GM12891 (cell line): ENCODE measurements around the gene KDM4B.
A peak's percentile ranks its signal among the peaks of the same experiment; 100 is the strongest.
"Not testable (repeated sequence)": the region's sequence is repeated elsewhere in the genome, so short reads cannot be mapped to it uniquely, and the experiment has no call there.

ENCODE experiments used
- DNase-seq: peaks from one replicate; pipeline ENCODE4 v3.0.0; 2011; ENCODE audit warnings: low spot score; ENCODE audit not compliant: insufficient read length
- FAIRE-seq: peaks from 2 replicates; lab custom pipeline; 2011; peaks lifted over from hg19 to GRCh38; lab: Jason Lieb, UNC
- PAX5 ChIP-seq: IDR thresholded peaks from 2 replicates; pipeline ENCODE4 v1.6.1; 2011; ENCODE audit warnings: low read length, moderate library complexity, mild to moderate bottlenecking; ENCODE audit not compliant: insufficient read depth, severe bottlenecking
- POLR2A ChIP-seq: IDR thresholded peaks from 2 replicates; pipeline ENCODE4 v1.6.1; 2011; ENCODE audit warnings: low read depth, low read length, control low read depth
- POLR2AphosphoS5 ChIP-seq: IDR thresholded peaks from 2 replicates; pipeline ENCODE4 v1.6.1; 2011; ENCODE audit warnings: low read depth, low read length, control low read depth
- POU2F2 ChIP-seq: IDR thresholded peaks from 2 replicates; pipeline ENCODE4 v1.6.1; 2011; ENCODE audit warnings: low read depth, mild to moderate bottlenecking, control low read depth, low read length, moderate library complexity
- SPI1 ChIP-seq: IDR thresholded peaks from 2 replicates; pipeline ENCODE4 v1.6.1; 2011; ENCODE audit warnings: low read depth, low read length, control low read depth
- TAF1 ChIP-seq: IDR thresholded peaks from 2 replicates; pipeline ENCODE4 v1.6.1; 2011; ENCODE audit warnings: low read depth, low read length, control low read depth

KDM4B gene

DNA sequence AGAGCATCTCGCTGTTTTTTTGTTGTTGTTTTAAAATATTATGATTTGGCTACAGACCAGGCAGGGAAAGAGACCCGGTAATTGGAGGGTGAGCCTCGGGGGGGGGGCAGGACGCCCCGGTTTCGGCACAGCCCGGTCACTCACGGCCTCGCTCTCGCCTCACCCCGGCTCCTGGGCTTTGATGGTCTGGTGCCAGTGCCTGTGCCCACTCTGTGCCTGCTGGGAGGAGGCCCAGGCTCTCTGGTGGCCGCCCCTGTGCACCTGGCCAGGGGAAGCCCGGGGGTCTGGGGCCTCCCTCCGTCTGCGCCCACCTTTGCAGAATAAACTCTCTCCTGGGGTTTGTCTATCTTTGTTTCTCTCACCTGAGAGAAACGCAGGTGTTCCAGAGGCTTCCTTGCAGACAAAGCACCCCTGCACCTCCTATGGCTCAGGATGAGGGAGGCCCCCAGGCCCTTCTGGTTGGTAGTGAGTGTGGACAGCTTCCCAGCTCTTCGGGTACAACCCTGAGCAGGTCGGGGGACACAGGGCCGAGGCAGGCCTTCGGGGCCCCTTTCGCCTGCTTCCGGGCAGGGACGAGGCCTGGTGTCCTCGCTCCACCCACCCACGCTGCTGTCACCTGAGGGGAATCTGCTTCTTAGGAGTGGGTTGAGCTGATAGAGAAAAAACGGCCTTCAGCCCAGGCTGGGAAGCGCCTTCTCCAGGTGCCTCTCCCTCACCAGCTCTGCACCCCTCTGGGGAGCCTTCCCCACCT lies 183.3 kb downstream of the KDM4B start:
- TF ChIP-seq POU2F2 (no peak), TAF1 (no peak), POLR2AphosphoS5 (no peak), SPI1 (no peak), POLR2A (peak; percentile 15; the same call in 1 of the 2 replicates), PAX5 (no peak)
- no peak for FAIRE-seq
- peak; percentile 23 for DNase-seq

DNA sequence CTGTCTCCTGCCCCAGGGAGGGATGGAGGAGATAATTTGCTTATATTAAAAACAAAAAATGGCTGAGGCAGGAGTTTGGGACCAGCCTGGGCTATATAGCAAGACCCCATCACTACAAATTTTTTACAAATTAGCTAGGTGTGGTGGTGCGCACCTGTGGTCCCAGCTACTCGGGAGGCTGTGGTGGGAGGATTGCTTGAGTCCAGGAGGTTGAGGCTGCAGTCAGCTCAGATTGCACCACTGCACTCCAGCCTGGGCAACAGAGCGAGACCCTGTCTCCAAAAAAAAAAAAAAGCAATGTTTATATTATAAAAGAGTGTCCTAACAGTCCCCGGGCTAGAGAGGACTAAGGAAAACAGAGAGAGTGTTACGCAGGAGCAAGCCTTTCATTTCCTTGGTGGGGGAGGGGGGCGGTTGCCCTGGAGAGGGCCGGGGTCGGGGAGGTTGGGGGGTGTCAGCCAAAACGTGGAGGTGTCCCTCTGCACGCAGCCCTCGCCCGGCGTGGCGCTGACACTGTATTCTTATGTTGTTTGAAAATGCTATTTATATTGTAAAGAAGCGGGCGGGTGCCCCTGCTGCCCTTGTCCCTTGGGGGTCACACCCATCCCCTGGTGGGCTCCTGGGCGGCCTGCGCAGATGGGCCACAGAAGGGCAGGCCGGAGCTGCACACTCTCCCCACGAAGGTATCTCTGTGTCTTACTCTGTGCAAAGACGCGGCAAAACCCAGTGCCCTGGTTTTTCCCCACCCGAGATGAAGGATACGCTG lies 184.0 kb downstream of the KDM4B start:
- TF ChIP-seq PAX5 (no peak), TAF1 (no peak), POLR2A (no peak), POU2F2 (no peak), POLR2AphosphoS5 (no peak), SPI1 (no peak)
- FAIRE-seq (no peak), DNase-seq (peak; percentile 13)

DNA sequence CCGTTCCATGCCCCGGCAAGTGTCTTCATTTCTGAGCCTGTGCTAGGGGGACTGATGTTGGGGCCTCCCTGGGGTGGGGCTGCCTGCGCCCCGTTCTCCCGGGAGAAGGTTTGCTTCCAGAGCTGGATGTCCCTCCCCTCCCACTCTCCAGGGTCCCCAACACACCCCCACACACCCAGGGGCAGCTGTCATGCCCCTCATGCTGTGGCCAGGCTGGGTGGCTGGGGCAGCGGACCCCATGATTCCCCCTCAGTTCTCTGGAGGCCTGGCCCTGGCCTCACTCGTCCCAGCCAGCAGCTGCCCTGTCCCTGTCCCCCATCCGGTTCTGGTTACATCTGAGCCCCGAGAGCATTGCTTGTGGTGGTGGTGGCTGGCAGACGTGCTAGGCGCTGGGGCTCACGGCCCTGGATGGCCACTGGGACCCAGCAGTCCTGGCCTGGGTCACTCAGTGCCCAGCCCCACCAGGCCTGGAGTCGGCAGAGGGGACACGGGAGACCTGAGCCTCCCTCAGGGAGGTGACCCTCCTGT lies 184.8 kb downstream of the KDM4B start:
- peak; percentile 37 for DNase-seq
- TF ChIP-seq POU2F2 (no peak), PAX5 (no peak), POLR2AphosphoS5 (no peak), TAF1 (no peak), POLR2A (no peak), SPI1 (no peak)
- FAIRE-seq = no peak

DNA sequence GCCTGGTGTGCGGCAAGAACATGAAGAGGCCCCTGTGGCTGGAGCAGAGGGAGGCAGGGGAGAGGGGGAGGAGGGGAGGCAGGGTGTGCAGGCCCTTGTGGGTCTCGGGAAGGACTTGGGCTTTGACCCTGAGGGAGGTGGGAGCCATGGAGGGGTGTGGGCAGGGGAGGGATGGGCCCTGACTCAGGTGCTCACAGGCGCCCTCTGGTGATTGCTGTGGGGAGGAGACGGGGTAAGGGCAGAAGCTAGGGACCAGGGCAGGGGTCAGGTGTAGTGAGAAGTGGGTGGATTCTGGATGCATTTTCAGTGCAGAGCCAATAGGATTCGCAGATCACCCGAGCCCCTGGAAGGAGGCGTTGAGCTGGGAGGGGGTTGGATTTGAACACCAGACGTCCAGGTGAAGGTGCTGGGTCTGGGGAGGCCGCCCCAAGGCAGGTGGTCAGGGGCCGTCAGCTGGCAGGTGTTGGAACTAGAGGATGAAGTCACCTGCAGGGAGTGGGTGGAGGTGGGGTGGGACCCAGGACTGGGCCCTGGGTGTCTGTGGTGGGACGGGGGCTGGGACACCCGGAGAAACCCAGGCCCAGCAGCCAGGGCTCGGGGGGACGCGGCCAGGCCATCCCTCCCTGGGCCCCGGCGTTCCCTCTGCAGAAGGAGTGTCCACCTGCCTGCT lies 185.4 kb downstream of the KDM4B start:
- DNase-seq (peak; percentile 70), FAIRE-seq (peak; percentile 74)
- TF ChIP-seq POLR2A (no peak; the same call in 1 of the 2 replicates), POLR2AphosphoS5 (no peak; the same call in 1 of the 2 replicates), POU2F2 (no peak), TAF1 (no peak), PAX5 (no peak), SPI1 (no peak)

DNA sequence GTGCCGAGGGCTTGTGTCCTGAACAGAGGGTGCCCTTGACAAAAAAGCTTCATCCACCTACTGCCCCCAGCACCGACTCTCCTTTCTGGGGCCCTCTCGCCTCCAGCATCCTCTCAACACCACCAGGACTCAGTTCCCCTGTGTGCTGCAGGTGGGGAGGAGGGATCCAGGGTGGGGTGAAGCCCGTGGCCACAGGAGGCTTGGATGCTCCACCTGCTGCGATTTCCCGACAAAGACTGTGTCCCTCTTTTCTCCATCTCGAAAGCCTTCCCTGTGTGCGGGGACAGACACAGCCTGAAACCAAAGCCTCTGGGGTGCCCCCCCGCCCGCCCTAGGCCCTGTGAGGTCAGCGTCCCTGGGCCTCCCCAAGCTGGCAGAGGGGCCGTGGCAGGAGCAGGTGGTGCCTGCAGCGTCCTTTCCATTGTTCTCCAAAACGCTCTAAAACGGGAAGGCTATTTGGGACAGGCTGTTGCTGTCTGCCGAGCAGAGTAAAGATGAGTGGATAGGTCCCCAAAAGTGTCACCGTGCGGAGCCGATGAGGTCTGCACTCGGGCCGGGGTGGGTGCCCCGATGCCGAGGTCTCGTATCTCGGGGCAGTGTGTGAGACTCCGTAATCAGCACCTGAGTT lies 186.0 kb downstream of the KDM4B start:
- DNase-seq (no peak), FAIRE-seq (no peak)
- TF ChIP-seq POLR2A (0 out of 2 replicates have a peak, but pooled peaks have one; percentile 25), TAF1 (no peak), POLR2AphosphoS5 (0 out of 2 replicates have a peak, but pooled peaks have one; percentile 4)

DNA sequence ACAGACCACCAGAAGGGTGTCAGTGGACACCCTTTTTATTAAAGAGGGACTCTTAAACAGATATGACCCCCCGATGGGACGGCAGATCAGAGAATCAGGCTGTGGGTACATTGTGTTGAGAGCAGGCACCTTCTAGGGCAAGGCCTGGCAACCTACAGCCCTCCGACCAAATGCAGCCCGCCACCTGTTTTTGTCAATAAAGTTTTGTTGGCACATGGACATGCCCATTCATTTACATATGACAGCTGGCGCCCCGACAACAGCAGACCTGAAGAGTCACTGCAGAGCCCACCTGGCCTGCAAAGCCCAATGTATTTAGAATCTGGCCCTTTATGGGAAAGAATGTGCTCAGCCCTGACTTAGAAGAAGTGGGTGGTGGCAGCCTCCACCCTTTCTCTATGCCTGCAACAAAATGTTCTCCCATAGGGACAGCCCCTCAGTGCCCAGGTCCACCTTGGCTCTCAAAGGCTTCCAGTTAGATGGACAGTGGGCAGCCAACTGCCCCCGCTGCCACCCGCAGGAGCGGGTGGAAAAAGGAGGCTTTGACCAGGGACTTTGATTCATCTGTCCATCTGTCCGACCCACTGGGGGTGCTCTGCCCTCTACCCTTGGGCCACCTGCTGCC lies 186.8 kb downstream of the KDM4B start:
- DNase-seq = no peak
- no peak for TF ChIP-seq TAF1
- TF ChIP-seq PAX5 = no peak
- TF ChIP-seq POU2F2 = no peak
- TF ChIP-seq SPI1 = no peak
- no peak for TF ChIP-seq POLR2A
- TF ChIP-seq POLR2AphosphoS5 = no peak
- no peak for FAIRE-seq

DNA sequence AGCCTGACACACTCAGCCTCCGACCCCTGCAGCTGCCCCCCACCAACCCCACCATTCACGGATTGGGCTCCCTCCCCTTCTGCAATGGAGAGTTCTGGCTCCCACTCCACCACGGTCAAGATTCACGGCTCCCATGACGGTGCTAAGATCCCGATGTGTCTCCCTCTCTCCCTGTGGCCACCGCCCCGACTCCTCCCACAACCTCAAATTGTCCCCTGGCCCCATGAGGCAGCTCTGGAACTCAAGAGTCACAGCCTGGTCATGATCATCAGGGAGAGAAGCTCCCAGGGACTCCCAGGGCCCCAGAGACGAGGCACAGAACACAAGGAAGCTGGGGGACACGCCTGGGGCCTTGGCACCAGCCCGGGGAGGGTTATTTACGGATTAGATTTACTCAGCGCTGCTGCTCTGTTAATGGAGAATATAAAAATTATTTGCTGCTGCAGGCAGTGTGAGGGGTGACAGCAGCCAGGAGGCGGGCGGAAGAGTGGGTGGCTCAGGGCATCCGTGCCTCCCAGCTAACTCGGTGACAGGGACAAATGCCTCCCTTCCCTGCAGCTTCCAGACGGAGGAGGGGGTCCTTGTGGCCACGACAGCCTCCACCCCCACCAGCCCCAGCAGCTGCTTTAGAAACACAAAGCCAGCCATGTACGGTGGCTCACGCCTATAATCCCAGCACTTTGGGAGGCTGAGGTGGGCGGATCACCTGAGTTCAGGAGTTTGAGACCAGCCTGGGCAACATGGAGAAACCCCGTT lies 187.5 kb downstream of the KDM4B start:
- TF ChIP-seq TAF1 (no peak), POLR2A (no peak; the same call in 1 of the 2 replicates), POU2F2 (no peak), PAX5 (no peak), SPI1 (no peak), POLR2AphosphoS5 (no peak)
- FAIRE-seq (no peak), DNase-seq (no peak)

DNA sequence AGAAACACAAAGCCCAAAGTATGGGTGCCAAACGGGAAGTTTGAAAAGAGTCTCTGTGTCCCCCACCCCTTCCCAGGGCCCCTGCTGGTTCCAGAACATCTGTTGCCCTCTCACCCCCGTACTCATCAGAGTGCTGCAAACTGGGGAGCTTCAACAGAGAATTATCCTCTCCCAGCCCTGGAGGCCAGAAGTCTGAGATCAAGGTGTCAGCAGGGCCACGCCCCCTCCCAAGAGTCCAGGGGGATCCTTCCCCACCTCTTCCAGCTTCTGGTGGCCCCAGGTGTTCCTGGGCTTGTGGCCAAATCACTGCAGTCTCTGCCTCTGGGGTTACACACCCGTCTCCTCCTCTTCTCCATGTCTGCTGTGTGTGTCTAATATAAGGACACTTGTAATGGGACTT lies 188.3 kb downstream of the KDM4B start:
- no peak for TF ChIP-seq TAF1
- no peak for TF ChIP-seq POU2F2
- TF ChIP-seq POLR2A = no peak
- TF ChIP-seq POLR2AphosphoS5 = no peak
- TF ChIP-seq PAX5 = no peak
- TF ChIP-seq SPI1 = no peak
- DNase-seq (no peak), FAIRE-seq (no peak)

DNA sequence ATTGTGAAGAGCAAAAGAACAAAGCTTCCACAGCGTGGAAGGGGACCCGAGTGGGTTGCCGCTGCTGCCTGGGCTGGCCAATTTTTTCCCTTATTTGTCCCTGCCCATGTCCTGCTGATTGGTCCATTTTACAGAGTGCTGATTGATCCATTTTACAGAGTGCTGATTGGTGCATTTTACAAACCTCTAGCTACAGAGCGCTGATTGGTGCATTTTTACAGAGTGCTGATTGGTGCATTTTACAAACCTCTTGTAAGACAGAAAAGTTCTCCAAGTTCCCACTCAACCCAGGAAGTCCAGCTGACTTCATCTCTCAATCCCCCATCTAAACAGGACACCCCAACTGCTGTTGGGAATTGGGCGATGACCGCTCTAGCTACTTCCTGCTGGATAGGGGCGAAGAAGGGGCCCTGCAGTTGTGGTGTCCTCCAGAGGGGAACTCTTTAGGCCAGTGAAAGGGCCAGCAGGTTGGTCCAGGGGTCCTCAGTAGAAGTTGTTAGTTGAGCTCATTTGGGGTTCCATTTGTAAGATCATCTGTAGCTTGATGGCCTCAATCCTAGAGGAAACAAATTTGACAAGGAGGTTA lies 189.7 kb downstream of the KDM4B start:
- FAIRE-seq = not testable (repeated sequence)

DNA sequence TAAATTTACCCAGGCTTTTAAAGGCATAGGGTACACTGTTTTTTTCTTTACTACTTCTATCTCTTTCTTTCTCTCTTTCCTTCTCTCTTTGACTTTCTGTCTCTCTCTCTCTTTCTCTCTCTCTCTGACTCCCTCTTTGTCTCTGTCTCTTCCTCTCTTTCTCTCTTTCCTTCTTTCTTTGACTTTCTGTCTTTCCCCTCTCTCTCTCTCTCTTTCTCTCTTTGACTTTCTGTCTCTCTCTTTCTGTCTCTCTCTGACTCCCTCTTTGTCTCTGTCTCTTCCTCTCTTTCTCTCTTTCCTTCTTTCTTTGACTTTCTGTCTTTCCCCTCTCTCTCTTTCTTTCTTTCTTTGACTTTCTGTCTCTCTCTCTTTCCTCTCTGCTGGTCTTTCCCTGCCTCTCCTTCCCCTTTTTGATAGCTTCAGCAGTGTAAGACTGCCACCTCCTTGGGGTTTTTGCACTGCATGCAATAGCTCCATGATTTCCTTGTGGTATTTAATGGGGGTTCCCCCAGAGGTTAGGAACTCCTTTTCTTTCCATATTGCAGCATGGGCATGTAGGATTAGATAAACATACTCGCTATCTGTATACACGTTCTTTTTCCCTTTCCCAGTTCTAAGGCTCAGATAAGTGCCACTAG lies 191.4 kb downstream of the KDM4B start:
- FAIRE-seq = not testable (repeated sequence)

More for the DNA sequence above, 189.7 kb downstream of the KDM4B start:
- not testable (repeated sequence) for DNase-seq

DNA sequence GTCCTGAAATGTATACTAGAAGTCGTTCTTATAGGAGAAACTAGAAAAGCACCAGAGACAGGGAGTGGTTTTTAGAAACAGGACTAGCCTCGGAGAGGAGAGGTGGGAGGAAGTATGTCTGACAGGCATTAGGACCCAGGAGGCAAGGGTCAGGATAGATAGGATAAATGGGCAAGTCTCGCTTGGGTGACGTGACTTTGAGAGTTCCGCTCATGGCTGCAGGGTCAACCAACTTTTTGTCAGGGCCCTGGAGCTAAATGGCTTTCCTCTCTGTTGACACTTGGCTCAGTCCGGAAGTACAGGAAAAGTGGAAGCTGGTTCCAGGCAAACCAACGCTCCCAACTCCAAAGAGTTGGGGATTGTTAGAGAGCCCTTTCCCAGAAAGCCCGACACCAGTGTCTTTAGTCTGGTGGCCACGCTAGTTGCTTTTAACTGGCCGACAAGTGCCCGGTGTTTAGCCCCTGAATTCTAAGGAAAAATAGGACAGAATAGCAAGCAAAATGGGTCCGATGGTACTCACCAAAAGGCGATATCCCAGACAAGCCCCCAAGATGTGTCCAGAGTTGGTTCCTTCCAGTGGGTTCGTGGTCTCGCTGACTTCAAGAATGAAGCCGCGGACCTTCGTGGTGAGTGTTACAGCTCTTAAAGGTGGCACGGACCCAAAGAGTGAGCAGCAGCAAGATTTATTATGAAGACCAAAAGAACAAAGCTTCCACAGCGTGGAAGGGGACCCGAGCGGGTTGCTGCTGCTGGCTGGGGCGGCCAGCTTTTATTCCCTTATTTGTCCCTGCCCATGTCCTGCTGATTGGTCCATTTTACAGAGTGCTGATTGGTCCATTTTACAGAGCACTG lies 196.2 kb downstream of the KDM4B start:
- not testable (repeated sequence) for FAIRE-seq, DNase-seq

More for the DNA sequence above, 191.4 kb downstream of the KDM4B start:
- not testable (repeated sequence) for DNase-seq
